ENCODE measurements around the gene NADK2.

- no peak for TF ChIP-seq POLR2AphosphoS5 (IDR thresholded peaks at IDR 0.05; ENCODE audit: low read depth)
- TF ChIP-seq CTCF (IDR thresholded peaks at IDR 0.05; ENCODE audit: insufficient read depth, low read length): no peak
- no peak for TF ChIP-seq REST (IDR thresholded peaks at IDR 0.05; ENCODE audit: insufficient replicate concordance, low read depth)
- no peak for TF ChIP-seq GABPA (IDR thresholded peaks at IDR 0.05; ENCODE audit: low read depth)
- no peak for TF ChIP-seq SPI1 (IDR thresholded peaks at IDR 0.05; ENCODE audit: borderline replicate concordance, low read depth)
Measured at GRCh38 chr5:36180556-36181350, 61.0 kb downstream of the NADK2 start.

Measured in HL-60 (cell line).